Measurements from ENCODE around the gene RNASEH1.

RNASEH1 gene

GRCh38 chr2:3604991-3605961 lies 47.1 kb upstream of the RNASEH1 start:
- no peaks in the 10 kb centered on the region for H3K4me1 ChIP-seq (ENCODE audit: insufficient read depth, low read length, poor library complexity, severe bottlenecking)
- TF ChIP-seq CTCF (conservative IDR thresholded peaks at IDR 0.05; ENCODE audit: low read length), result no peak
- TF ChIP-seq EZH2phosphoT487 (IDR thresholded peaks at IDR 0.05; ENCODE audit: borderline replicate concordance), result no peak
- no peaks in the 10 kb centered on the region for H4K20me1 ChIP-seq (ENCODE audit: insufficient read depth, low read length, poor library complexity, severe bottlenecking)
- H3K9me2 ChIP-seq (replicated peaks; ENCODE audit: low read depth, low read length), result no peaks in the 10 kb centered on the region
- no peaks in the 10 kb centered on the region for H3F3A ChIP-seq (ENCODE audit: low read depth)
- no peak overlapping the region for H3K4me3 ChIP-seq (ENCODE audit: low read length, poor library complexity, severe bottlenecking)
- no peak overlapping the region for H2AFZ ChIP-seq (ENCODE audit: low read length)
- no peak overlapping the region for H3K4me2 ChIP-seq (ENCODE audit: low read depth, low read length, poor library complexity, severe bottlenecking)
- no peaks in the 10 kb centered on the region for H3K36me3 ChIP-seq (ENCODE audit: insufficient read depth, low read length)
- no peak overlapping the region for H3K9ac ChIP-seq (ENCODE audit: low read depth, low read length, poor library complexity, severe bottlenecking)
- no peaks in the 10 kb centered on the region for H3K79me2 ChIP-seq (ENCODE audit: insufficient read depth, low read length)
- no peaks in the 10 kb centered on the region for H3K9me3 ChIP-seq (ENCODE audit: insufficient read depth, low read depth, low read length)
- H3K27me3 ChIP-seq (ENCODE audit: insufficient read depth, low read length, poor library complexity, severe bottlenecking), result no peaks in the 10 kb centered on the region

GRCh38 chr2:3604207-3604877 lies 46.2 kb upstream of the RNASEH1 start:
- Histone ChIP-seq H3K79me2 (ENCODE audit: insufficient read depth, low read length) (no peaks in the 10 kb centered on the region), H3F3A (ENCODE audit: low read depth) (no peaks in the 10 kb centered on the region), H4K20me1 (ENCODE audit: insufficient read depth, low read length, poor library complexity, severe bottlenecking) (no peaks in the 10 kb centered on the region), H3K9me3 (ENCODE audit: insufficient read depth, low read depth, low read length) (no peaks in the 10 kb centered on the region), H2AFZ (ENCODE audit: low read length) (no peak overlapping the region), H3K36me3 (ENCODE audit: insufficient read depth, low read length) (no peaks in the 10 kb centered on the region), H3K4me3 (ENCODE audit: low read length, poor library complexity, severe bottlenecking) (no peak overlapping the region), H3K4me1 (ENCODE audit: insufficient read depth, low read length, poor library complexity, severe bottlenecking) (no peaks in the 10 kb centered on the region), H3K9ac (ENCODE audit: low read depth, low read length, poor library complexity, severe bottlenecking) (no peak overlapping the region), H3K4me2 (ENCODE audit: low read depth, low read length, poor library complexity, severe bottlenecking) (no peak overlapping the region), H3K27me3 (ENCODE audit: insufficient read depth, low read length, poor library complexity, severe bottlenecking) (no peaks in the 10 kb centered on the region), H3K9me2 (replicated peaks; ENCODE audit: low read depth, low read length) (no peaks in the 10 kb centered on the region)
- TF ChIP-seq CTCF (conservative IDR thresholded peaks at IDR 0.05; ENCODE audit: low read length), result no peak
- no peak for TF ChIP-seq EZH2phosphoT487 (IDR thresholded peaks at IDR 0.05; ENCODE audit: borderline replicate concordance)

GRCh38 chr2:3603536-3604206 lies 45.5 kb upstream of the RNASEH1 start:
- Histone ChIP-seq H3K9me3 (ENCODE audit: insufficient read depth, low read depth, low read length) (no peaks in the 10 kb centered on the region), H3K4me1 (ENCODE audit: insufficient read depth, low read length, poor library complexity, severe bottlenecking) (no peaks in the 10 kb centered on the region), H3K27me3 (ENCODE audit: insufficient read depth, low read length, poor library complexity, severe bottlenecking) (no peaks in the 10 kb centered on the region), H3K4me2 (ENCODE audit: low read depth, low read length, poor library complexity, severe bottlenecking) (no peak overlapping the region), H3K4me3 (ENCODE audit: low read length, poor library complexity, severe bottlenecking) (no peak overlapping the region), H3K79me2 (ENCODE audit: insufficient read depth, low read length) (no peaks in the 10 kb centered on the region), H3K9me2 (replicated peaks; ENCODE audit: low read depth, low read length) (no peaks in the 10 kb centered on the region), H2AFZ (ENCODE audit: low read length) (no peak overlapping the region), H3K9ac (ENCODE audit: low read depth, low read length, poor library complexity, severe bottlenecking) (no peak overlapping the region), H3F3A (ENCODE audit: low read depth) (no peaks in the 10 kb centered on the region), H4K20me1 (ENCODE audit: insufficient read depth, low read length, poor library complexity, severe bottlenecking) (no peaks in the 10 kb centered on the region), H3K36me3 (ENCODE audit: insufficient read depth, low read length) (no peaks in the 10 kb centered on the region)
- TF ChIP-seq CTCF (conservative IDR thresholded peaks at IDR 0.05; ENCODE audit: low read length), result no peak
- no peak for TF ChIP-seq EZH2phosphoT487 (IDR thresholded peaks at IDR 0.05; ENCODE audit: borderline replicate concordance)

Data from Loucy (cell line).